ENCODE results near the gene IER5L. TPM values are rescaled to one million over a fixed set of nuclear protein-coding genes. Genes with fewer than 3 reads are reported as not detected.

The IER5L gene
- total RNA-seq, 1 donor from 2014 or later: 5.2 TPM

DNA sequence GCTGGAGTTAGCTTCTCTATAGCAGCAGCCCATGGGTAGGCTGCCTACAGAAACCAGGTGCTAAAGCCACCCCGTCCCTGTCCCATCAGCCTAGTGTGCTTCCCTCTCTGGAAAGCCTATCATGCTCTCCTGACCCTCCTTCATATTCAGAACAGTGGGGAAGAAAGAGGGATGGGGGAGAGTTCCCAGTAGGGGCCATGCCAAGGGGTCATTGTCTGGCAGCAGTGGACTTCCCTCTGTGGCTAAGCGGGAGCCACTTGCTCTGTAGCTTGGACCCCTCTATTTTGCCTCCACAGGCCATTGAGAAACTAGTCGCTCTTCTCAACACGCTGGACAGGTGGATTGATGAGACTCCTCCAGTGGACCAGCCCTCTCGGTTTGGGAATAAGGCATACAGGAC is 49.4 kb downstream of the IER5L start:
- DNase-seq (ENCODE audit: low spot score): no peak
- Mint-ChIP-seq H3K27me3 (ENCODE audit: unreplicated experiment) (peaks cover 4% of the 10 kb centered on the region), H3K36me3 (ENCODE audit: low read depth, unreplicated experiment) (peaks cover 12% of the 10 kb centered on the region), H3K4me3 (ENCODE audit: unreplicated experiment) (no peak overlapping the region), H3K9me3 (ENCODE audit: unreplicated experiment) (no peaks in the 10 kb centered on the region), H3K27ac (ENCODE audit: unreplicated experiment) (peak overlapping the region; percentile 36), H3K4me1 (ENCODE audit: unreplicated experiment) (peaks cover 19% of the 10 kb centered on the region)
- TF ChIP-seq CTCF (IDR thresholded peaks at IDR 0.05; ENCODE audit: unreplicated experiment): no peak

- peaks cover 19% of the 10 kb centered on the region for H3K4me1 Mint-ChIP-seq (ENCODE audit: unreplicated experiment)
- no peak for TF ChIP-seq CTCF (IDR thresholded peaks at IDR 0.05; ENCODE audit: unreplicated experiment)
- H3K36me3 Mint-ChIP-seq (ENCODE audit: low read depth, unreplicated experiment): peaks cover 12% of the 10 kb centered on the region
- no peak for DNase-seq (ENCODE audit: low spot score)
- peak overlapping the region; percentile 95 for H3K27ac Mint-ChIP-seq (ENCODE audit: unreplicated experiment)
- peaks cover 4% of the 10 kb centered on the region for H3K27me3 Mint-ChIP-seq (ENCODE audit: unreplicated experiment)
- no peaks in the 10 kb centered on the region for H3K9me3 Mint-ChIP-seq (ENCODE audit: unreplicated experiment)
- H3K4me3 Mint-ChIP-seq (ENCODE audit: unreplicated experiment): peak overlapping the region; percentile 44
Measured at GRCh38 chr9:129126749-129127618, 51.1 kb downstream of the IER5L start.

Other genes starting within 250 kb of the IER5L start
- gene DOLK, start 230.7 kb downstream of the IER5L start, total RNA-seq (ENCODE audit: unreplicated experiment): 18.2 TPM
- 44.0 TPM for gene NUP188, start 230.6 kb downstream of the IER5L start, total RNA-seq (ENCODE audit: unreplicated experiment)
- gene SH3GLB2, start 149.9 kb downstream of the IER5L start, total RNA-seq (ENCODE audit: unreplicated experiment): 94.3 TPM
- gene MIGA2, start 141.6 kb downstream of the IER5L start, total RNA-seq (ENCODE audit: unreplicated experiment): 32.9 TPM
- gene DOLPP1, start 97.2 kb downstream of the IER5L start, total RNA-seq (ENCODE audit: unreplicated experiment): 21.4 TPM
- gene CRAT, start 67.5 kb downstream of the IER5L start, total RNA-seq (ENCODE audit: unreplicated experiment): 42.9 TPM
- 120 TPM for gene PTPA, start 66.8 kb downstream of the IER5L start, total RNA-seq (ENCODE audit: unreplicated experiment)